Medulla oblongata (tissue), 1 donor: ENCODE results near the gene BMPR2.
A peak's percentile ranks its signal among the peaks of the same experiment; 100 is the strongest.

Experiments used
- DNase-seq: peaks from one replicate; pipeline ENCODE4 v3.0.0-alpha.2; 2015; ENCODE audit errors: extremely low spot score

Gene BMPR2

GRCh38 chr2:202599105-202599504 lies 223.0 kb downstream of the BMPR2 start:
- no peak for DNase-seq

- DNase-seq, result no peak
Measured at GRCh38 chr2:202599911-202600310, 223.8 kb downstream of the BMPR2 start.

- no peak for DNase-seq
Measured at GRCh38 chr2:202604699-202605098, 228.6 kb downstream of the BMPR2 start.

GRCh38 chr2:202605174-202605573 lies 229.0 kb downstream of the BMPR2 start:
- no peak for DNase-seq

GRCh38 chr2:202608142-202608852 lies 232.2 kb downstream of the BMPR2 start:
- peak; percentile 36 for DNase-seq

- DNase-seq, result peak; percentile 30
Measured at GRCh38 chr2:202609381-202610145, 233.4 kb downstream of the BMPR2 start.

GRCh38 chr2:202610380-202610779 lies 234.3 kb downstream of the BMPR2 start:
- DNase-seq, result no peak

- no peak for DNase-seq
Measured at GRCh38 chr2:202612145-202612544, 236.0 kb downstream of the BMPR2 start.

- DNase-seq, result no peak
Measured at GRCh38 chr2:202613479-202613878, 237.4 kb downstream of the BMPR2 start.
